22Rv1 (cell line): ENCODE results near the gene RAB28.

ENCODE experiments used
- ZFX ChIP-seq: fragments of 450-650 bp; IDR thresholded peaks from 2 replicates; pipeline ENCODE4 v1.6.1; 2017; ENCODE audit warnings: antibody characterized with exemption, borderline replicate concordance
- TF ChIP-seq, protein P1 (sequence below): fragments of 450-650 bp; IDR thresholded peaks from 2 replicates; pipeline ENCODE4 v1.5.1; 2017; ENCODE audit warnings: mild to moderate bottlenecking

- TF ChIP-seq, protein P1, sequence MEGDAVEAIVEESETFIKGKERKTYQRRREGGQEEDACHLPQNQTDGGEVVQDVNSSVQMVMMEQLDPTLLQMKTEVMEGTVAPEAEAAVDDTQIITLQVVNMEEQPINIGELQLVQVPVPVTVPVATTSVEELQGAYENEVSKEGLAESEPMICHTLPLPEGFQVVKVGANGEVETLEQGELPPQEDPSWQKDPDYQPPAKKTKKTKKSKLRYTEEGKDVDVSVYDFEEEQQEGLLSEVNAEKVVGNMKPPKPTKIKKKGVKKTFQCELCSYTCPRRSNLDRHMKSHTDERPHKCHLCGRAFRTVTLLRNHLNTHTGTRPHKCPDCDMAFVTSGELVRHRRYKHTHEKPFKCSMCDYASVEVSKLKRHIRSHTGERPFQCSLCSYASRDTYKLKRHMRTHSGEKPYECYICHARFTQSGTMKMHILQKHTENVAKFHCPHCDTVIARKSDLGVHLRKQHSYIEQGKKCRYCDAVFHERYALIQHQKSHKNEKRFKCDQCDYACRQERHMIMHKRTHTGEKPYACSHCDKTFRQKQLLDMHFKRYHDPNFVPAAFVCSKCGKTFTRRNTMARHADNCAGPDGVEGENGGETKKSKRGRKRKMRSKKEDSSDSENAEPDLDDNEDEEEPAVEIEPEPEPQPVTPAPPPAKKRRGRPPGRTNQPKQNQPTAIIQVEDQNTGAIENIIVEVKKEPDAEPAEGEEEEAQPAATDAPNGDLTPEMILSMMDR, result no peak
- no peak for TF ChIP-seq ZFX
Observed at GRCh38 chr4:13449590-13449989, 34.5 kb downstream of the RAB28 start.
